ENCODE results near the gene FGD2.
"Not testable (repeated sequence)": the region's sequence is repeated elsewhere in the genome, so short reads cannot be mapped to it uniquely, and the experiment has no call there.

DNA sequence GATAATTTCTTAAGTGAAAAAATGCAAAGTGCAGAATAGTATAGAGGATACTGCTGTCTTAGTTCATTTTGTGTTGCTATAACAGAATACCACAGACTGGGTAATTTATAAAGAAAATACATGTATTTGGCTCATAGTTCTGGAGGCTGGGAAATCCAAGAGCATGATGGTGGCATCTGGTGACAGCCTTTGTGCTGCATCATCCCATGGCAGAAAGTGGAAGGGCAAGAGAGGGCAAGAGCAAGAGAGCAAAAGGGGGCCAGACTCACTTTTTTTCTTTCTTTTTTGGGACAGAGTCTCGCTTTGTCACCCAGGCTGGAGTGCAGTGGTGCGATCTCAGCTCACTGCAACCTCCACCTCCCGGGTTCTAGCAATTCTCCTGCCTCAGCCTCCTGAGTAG, 37.6 kb downstream of the FGD2 start:
- TF ChIP-seq, protein P1, sequence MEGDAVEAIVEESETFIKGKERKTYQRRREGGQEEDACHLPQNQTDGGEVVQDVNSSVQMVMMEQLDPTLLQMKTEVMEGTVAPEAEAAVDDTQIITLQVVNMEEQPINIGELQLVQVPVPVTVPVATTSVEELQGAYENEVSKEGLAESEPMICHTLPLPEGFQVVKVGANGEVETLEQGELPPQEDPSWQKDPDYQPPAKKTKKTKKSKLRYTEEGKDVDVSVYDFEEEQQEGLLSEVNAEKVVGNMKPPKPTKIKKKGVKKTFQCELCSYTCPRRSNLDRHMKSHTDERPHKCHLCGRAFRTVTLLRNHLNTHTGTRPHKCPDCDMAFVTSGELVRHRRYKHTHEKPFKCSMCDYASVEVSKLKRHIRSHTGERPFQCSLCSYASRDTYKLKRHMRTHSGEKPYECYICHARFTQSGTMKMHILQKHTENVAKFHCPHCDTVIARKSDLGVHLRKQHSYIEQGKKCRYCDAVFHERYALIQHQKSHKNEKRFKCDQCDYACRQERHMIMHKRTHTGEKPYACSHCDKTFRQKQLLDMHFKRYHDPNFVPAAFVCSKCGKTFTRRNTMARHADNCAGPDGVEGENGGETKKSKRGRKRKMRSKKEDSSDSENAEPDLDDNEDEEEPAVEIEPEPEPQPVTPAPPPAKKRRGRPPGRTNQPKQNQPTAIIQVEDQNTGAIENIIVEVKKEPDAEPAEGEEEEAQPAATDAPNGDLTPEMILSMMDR (IDR thresholded peaks at IDR 0.05): not testable (repeated sequence)
- TF ChIP-seq POLR2A (IDR thresholded peaks at IDR 0.05): not testable (repeated sequence)

Data from lower leg skin (tissue), 3 donors.